HepG2 (cell line): ENCODE measurements around the gene WDR26. TPM values are rescaled to one million over a fixed set of nuclear protein-coding genes. Genes with fewer than 3 reads are reported as not detected.

Source experiments
- ATAC-seq: fragments of 200-7000 bp; cut with Tn5 transposase; 3 replicates; pipeline ENCODE4 v1.9.1; 2020; ENCODE audit warnings: mild to moderate bottlenecking, moderate library complexity
- BruUV-seq: library from RNA; stranded (reverse); fragments of 400-500 nt; replicated peaks from 2 replicates; lab custom pipeline; 2021; lab: Mats Ljungman, UMichigan
- CTCF ChIA-PET: fragments of 300-600 bp; formaldehyde crosslinking; extraction: SDS; loops from one replicate; lab custom pipeline; 2021; ENCODE audit warnings: low total read pairs, inconsistent platforms, low intra/inter-chr PET ratio; lab: Yijun Ruan, JAX
- POLR2A ChIA-PET: fragments of 350-600 bp; sonication (Branson Sonifier 250); formaldehyde crosslinking; loops from one replicate; lab custom pipeline; 2020; ENCODE audit warnings: antibody characterized with exemption, inconsistent platforms; lab: Yijun Ruan, JAX
- DNase-seq: peaks from one replicate; pipeline ENCODE4 v3.0.0-alpha.2; 2015; ENCODE audit warnings: low spot score
- FAIRE-seq: peaks from 3 replicates; lab custom pipeline; 2011; peaks lifted over from hg19 to GRCh38; lab: Jason Lieb, UNC
- H2AFZ ChIP-seq: one replicate; pipeline ENCODE4 v1.6.1; 2011; ENCODE audit warnings: low read length, inconsistent platforms
- H3K27ac ChIP-seq: fragments of 300-600 bp; 3 replicates; pipeline ENCODE4 v1.8.0; 2011; ENCODE audit warnings: mixed run types, mild to moderate bottlenecking, mixed read lengths, low read length, inconsistent platforms; ENCODE audit not compliant: insufficient read depth; ENCODE audit errors: extremely low read length
- H3K27me3 ChIP-seq, 2 experiments: fragments of 200-600 bp in 1 of 2; 2 replicates in 1 of 2; 3 replicates in 1 of 2; pipeline versions ENCODE4 v1.6.0 to v1.8.0; 2011; ENCODE audit warnings: low read length in 2 of 2, mild to moderate bottlenecking in 2 of 2, moderate library complexity in 2 of 2, inconsistent platforms in 1 of 2; ENCODE audit not compliant: insufficient read depth in 2 of 2, control insufficient read depth in 1 of 2
- H3K36me3 ChIP-seq, 2 experiments: fragments of 200-600 bp in 1 of 2; replicated peaks in 1 of 2; 2 replicates in 1 of 2; 3 replicates in 1 of 2; pipeline versions ENCODE4 v1.5.1 to v1.8.0; 2011; ENCODE audit warnings: low read length in 2 of 2, inconsistent platforms in 1 of 2; ENCODE audit not compliant: insufficient read depth in 2 of 2, control insufficient read depth in 1 of 2
- H3K4me1 ChIP-seq: 2 replicates; pipeline ENCODE4 v1.5.1; 2012; ENCODE audit warnings: low read length, inconsistent platforms; ENCODE audit not compliant: insufficient read depth
- H3K4me2 ChIP-seq: 2 replicates; pipeline ENCODE4 v1.6.0; 2011; ENCODE audit warnings: low read depth, low read length, inconsistent platforms
- H3K4me3 ChIP-seq, 3 experiments: fragments of 200-600 bp in 1 of 3; sonication (generic), shearing (Covaris generic) in 1 of 3; replicated peaks in 1 of 3; 2 replicates each; pipeline ENCODE4 v1.5.1; 2011 to 2016; ENCODE audit warnings: low read length in 3 of 3, inconsistent platforms in 2 of 3, low read depth in 2 of 3, mild to moderate bottlenecking in 2 of 3, control low read depth in 1 of 3, mixed read lengths in 1 of 3; ENCODE audit not compliant: insufficient read depth in 1 of 3
- H3K79me2 ChIP-seq: one replicate; pipeline ENCODE4 v1.6.1; 2011; ENCODE audit warnings: low read length, inconsistent platforms; ENCODE audit not compliant: insufficient read depth
- H3K9ac ChIP-seq: 2 replicates; pipeline ENCODE4 v1.6.0; 2011; ENCODE audit warnings: mild to moderate bottlenecking, low read depth, low read length, inconsistent platforms; ENCODE audit not compliant: insufficient read depth
- H3K9me3 ChIP-seq: 2 replicates; pipeline ENCODE4 v1.5.1; 2012; ENCODE audit warnings: mild to moderate bottlenecking, low read length
- H4K20me1 ChIP-seq: 2 replicates; pipeline ENCODE4 v1.6.0; 2011; ENCODE audit warnings: inconsistent platforms, mild to moderate bottlenecking, low read length, moderate library complexity; ENCODE audit not compliant: insufficient read depth
- EZH2 ChIP-seq: conservative IDR thresholded peaks from 2 replicates; pipeline ENCODE4 v1.6.1; 2012; ENCODE audit warnings: mild to moderate bottlenecking, low read depth, low read length, moderate library complexity
- FOXC1 ChIP-seq: sonication (generic); formaldehyde crosslinking; IDR thresholded peaks from 2 replicates; pipeline ENCODE4 v1.8.0; 2022; ENCODE audit warnings: mild to moderate bottlenecking, missing genetic modification reagents, borderline replicate concordance
- FOXK1 ChIP-seq: sonication (generic); formaldehyde crosslinking; IDR thresholded peaks from 2 replicates; pipeline ENCODE4 v1.4.0; 2020; ENCODE audit warnings: low read depth, missing genetic modification reagents, borderline replicate concordance
- HIVEP1 ChIP-seq: sonication (generic); formaldehyde crosslinking; IDR thresholded peaks from 2 replicates; pipeline ENCODE4 v1.4.0; 2020; ENCODE audit warnings: mild to moderate bottlenecking, missing genetic modification reagents
- ZNF891 ChIP-seq: sonication (generic); formaldehyde crosslinking; IDR thresholded peaks from 2 replicates; pipeline ENCODE4 v1.5.0; 2020; ENCODE audit warnings: mild to moderate bottlenecking, missing genetic modification reagents
- WGBS: methylation state at CpG from one replicate; pipeline ENCODE4 v1.1.6; 2017; ENCODE audit warnings: low lambda C conversion rate; 5-methylcytosine and 5-hydroxymethylcytosine counted together
- in situ Hi-C: cut with HindIII; loops from 2 replicates; pipeline ENCODE4 v1.10.0; 2017; ENCODE audit warnings: low pct_unique_long_range_greater_than_20kb; ENCODE audit not compliant: extremely low pct_ligation_motif_present
- intact Hi-C: fragments of 100-400 bp; cut with micrococcal nuclease; formaldehyde crosslinking; loops from one replicate; pipeline ENCODE4 v1.10.0; 2022; ENCODE audit not compliant: unreplicated experiment
- polyA plus RNA-seq, 8 experiments: library from polyadenylated mRNA; depleted of rRNA in 3 of 8; stranded (reverse) in 7 of 8; unstranded in 1 of 8; fragments of >200 nt; fragmentation: Illumina TruSeq in 4 of 8; extraction: Trizol in 4 of 8; gene quantifications; 2 replicates each; pipeline versions ENCODE4 v1.2.1 to v1.2.3, GENCODE V29; 2011 to 2016; ENCODE audit warnings: low read depth in 4 of 8, missing spikeins in 1 of 8, mixed read lengths in 1 of 8; ENCODE audit not compliant: insufficient read depth in 1 of 8
- total RNA-seq, 5 experiments: library from RNA; depleted of rRNA; stranded (reverse); fragments of >200 nt; fragmentation: Illumina TruSeq; extraction: Trizol; gene quantifications; 2 replicates each; pipeline ENCODE4 v1.2.3, GENCODE V29; 2016; ENCODE audit warnings: low read depth in 1 of 5
- TF ChIP-seq, protein P1 (sequence below): sonication (generic); formaldehyde crosslinking; IDR thresholded peaks from 2 replicates; pipeline ENCODE4 v1.5.0; 2020; ENCODE audit warnings: mild to moderate bottlenecking, missing genetic modification reagents

The WDR26 gene
- total and polyA plus RNA-seq, 2 of the 13 experiments (the other 11 are each of a cell fraction or from before 2014, with no cell fraction given) = 13.2 to 23.7 TPM

DNA sequence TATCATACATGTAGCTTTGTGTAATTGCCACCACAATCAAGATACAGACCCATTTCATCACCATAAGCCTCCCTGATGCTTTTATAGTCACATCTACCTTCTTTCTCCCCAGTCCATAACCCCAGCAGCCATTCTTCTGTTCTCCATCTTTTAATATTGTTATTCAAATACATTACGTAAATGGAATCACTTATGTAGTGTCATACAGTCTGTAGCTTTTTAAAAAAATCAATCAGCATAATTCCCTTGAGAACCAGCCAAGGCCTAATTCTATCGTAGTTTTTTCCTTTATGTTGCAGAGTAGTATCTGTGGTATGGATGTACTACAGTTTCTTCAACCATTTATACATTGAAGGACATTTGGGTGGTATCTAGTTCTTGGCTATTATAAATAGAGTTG, 31.6 kb upstream of the WDR26 start (continued):
- TF ChIP-seq, protein P1, sequence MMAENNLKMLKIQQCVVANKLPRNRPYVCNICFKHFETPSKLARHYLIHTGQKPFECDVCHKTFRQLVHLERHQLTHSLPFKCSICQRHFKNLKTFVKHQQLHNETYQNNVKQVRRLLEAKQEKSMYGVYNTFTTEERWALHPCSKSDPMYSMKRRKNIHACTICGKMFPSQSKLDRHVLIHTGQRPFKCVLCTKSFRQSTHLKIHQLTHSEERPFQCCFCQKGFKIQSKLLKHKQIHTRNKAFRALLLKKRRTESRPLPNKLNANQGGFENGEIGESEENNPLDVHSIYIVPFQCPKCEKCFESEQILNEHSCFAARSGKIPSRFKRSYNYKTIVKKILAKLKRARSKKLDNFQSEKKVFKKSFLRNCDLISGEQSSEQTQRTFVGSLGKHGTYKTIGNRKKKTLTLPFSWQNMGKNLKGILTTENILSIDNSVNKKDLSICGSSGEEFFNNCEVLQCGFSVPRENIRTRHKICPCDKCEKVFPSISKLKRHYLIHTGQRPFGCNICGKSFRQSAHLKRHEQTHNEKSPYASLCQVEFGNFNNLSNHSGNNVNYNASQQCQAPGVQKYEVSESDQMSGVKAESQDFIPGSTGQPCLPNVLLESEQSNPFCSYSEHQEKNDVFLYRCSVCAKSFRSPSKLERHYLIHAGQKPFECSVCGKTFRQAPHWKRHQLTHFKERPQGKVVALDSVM (CRISPR knock-in tag) = no peak
- TF ChIP-seq HIVEP1 (CRISPR knock-in tag) = no peak

DNA sequence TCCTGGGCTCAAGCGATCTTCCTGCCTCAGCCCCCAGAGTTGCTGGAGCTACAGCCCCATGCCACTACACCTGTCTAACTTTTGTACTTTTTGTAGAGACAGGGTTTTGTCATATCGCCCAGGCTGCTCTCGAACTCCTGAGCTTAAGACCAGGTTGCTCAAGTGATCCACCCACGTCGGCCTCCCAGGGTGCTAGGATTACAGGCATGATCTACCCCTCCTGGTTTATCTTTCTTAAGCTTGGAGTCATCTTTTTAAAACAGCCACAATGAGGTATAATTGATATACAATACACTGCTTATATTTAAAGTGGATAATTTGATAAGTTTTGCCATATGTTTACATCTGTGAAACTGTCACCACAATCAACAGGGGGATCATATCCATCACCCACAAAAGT, 25.4 kb upstream of the WDR26 start:
- WGBS = 95% methylated on average over 5 of the region's 5 CpGs
- no peaks in the 10 kb centered on the region for H4K20me1 ChIP-seq
- H3K9me3 ChIP-seq = no peaks in the 10 kb centered on the region
- DNase-seq (no peak), ATAC-seq (no peak), FAIRE-seq (no peak)
- H3K27me3 ChIP-seq = no peaks in the 10 kb centered on the region
- intact Hi-C loops (loop anchor here (5.0 to 10.0 kb wide), 4 partner anchors 38 to 345 kb away; partner anchors contain the start of genes CNIH4 and FBXO28), in situ Hi-C loops (no loop called here)
- no peak overlapping the region for H3K27ac ChIP-seq
- no peak overlapping the region for H2AFZ ChIP-seq
- no TSS peak for BruUV-seq
- H3K79me2 ChIP-seq = no peaks in the 10 kb centered on the region
- H3K4me3 ChIP-seq = no peak overlapping the region
- no peaks in the 10 kb centered on the region for H3K36me3 ChIP-seq
- CTCF ChIA-PET = no interaction called here
- H3K4me1 ChIP-seq = peaks cover 11% of the 10 kb centered on the region
- POLR2A ChIA-PET = no interaction called here
- no peak overlapping the region for H3K9ac ChIP-seq
- H3K4me2 ChIP-seq = no peak overlapping the region
- no peak for TF ChIP-seq ZNF891
- no peak for TF ChIP-seq FOXK1 (CRISPR knock-in tag)
- TF ChIP-seq EZH2 = no peak
- no peak for TF ChIP-seq FOXC1
